Activated CD8-positive, alpha-beta T cell treated with anti-CD3 and anti-CD28 coated beads, Interleukin-2, amount 10 ng/mL, durations not matched to agents 7 days and 5 days (primary cell): ENCODE results near the gene PUS7. TPM values are rescaled to one million over a fixed set of nuclear protein-coding genes. Genes with fewer than 3 reads are reported as not detected.
A peak's percentile ranks its signal among the peaks of the same experiment; 100 is the strongest.
"Not testable (repeated sequence)": the region's sequence is repeated elsewhere in the genome, so short reads cannot be mapped to it uniquely, and the experiment has no call there.

Experiments
- ATAC-seq: fragments of 150-1000 bp; cut with Tn5 transposase; one replicate; pipeline ENCODE4 v1.10.0; 2021; ENCODE audit warnings: moderate library complexity
- CTCF ChIA-PET: fragments of 350-600 bp; sonication (Branson Sonifier 250); formaldehyde crosslinking; loops from one replicate; lab custom pipeline; 2021; ENCODE audit warnings: antibody characterized with exemption; lab: Charles Lee
- POLR2A ChIA-PET: fragments of 350-600 bp; sonication (Branson Sonifier 250); formaldehyde crosslinking; loops from one replicate; lab custom pipeline; 2021; ENCODE audit warnings: antibody characterized with exemption; lab: Charles Lee
- DNase-seq: peaks from one replicate; pipeline ENCODE4 v3.0.0-alpha.2; 2020
- H3K27ac Mint-ChIP-seq: one replicate; pipeline ENCODE4 v1.8.0; 2021; ENCODE audit warnings: mild to moderate bottlenecking, mixed read lengths
- H3K27me3 Mint-ChIP-seq: one replicate; pipeline ENCODE4 v1.8.0; 2021; ENCODE audit warnings: low read depth, mixed read lengths
- H3K36me3 Mint-ChIP-seq: one replicate; pipeline ENCODE4 v1.8.0; 2021; ENCODE audit warnings: low read depth, mixed read lengths
- H3K4me1 Mint-ChIP-seq: one replicate; pipeline ENCODE4 v1.8.0; 2021; ENCODE audit warnings: low read depth, mixed read lengths
- H3K4me3 Mint-ChIP-seq: one replicate; pipeline ENCODE4 v1.8.0; 2021; ENCODE audit warnings: mild to moderate bottlenecking, mixed read lengths
- H3K9me3 Mint-ChIP-seq: one replicate; pipeline ENCODE4 v1.8.0; 2022; ENCODE audit warnings: mixed read lengths; ENCODE audit not compliant: insufficient read depth
- total RNA-seq, 2 experiments: library from RNA; stranded (reverse); gene quantifications; one replicate each; pipeline ENCODE4 v1.2.3, GENCODE V29; 2021

Gene PUS7
- total RNA-seq, 2 experiments from 2014 or later: 12.9 to 15.0 TPM

DNA sequence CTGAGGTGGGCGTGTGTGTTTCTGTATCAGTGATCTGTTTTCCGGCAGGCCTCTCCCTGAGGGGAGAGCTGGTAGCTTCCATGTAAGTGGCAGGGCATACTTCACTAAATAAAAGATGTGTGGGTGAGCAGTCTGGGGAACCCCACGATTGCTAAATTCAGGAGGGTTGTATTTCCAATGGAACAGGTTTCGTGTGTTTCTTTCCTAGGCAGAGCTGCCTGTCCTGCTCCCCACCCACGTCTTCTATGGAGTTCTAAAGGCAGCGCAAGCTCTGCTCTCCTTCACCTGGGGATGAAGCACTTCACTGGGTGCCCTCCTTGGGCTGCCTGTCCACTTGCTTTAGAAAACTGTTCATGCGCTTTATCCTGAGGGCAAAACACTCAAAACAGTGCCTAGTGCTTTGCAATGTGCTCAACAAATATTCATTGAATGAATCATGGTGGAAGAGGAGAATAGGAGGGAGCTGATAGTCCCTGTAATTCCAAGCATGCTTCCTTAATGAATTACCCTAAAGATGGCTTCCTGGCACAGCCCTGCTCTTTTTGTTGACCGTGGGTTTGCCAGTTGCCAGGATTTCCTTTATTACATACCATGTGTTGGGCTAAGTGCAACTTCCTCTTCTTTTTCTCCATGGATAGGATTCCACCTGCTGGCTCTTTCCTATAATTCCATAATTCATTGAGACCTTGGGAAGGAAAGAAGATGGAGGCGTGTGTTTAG is 82.7 kb downstream of the PUS7 start:
- H3K27ac Mint-ChIP-seq: no peak overlapping the region
- H3K4me1 Mint-ChIP-seq: no peaks in the 10 kb centered on the region
- no peaks in the 10 kb centered on the region for H3K27me3 Mint-ChIP-seq
- no peaks in the 10 kb centered on the region for H3K9me3 Mint-ChIP-seq
- CTCF ChIA-PET: interaction anchor here (0.7 to 1.1 kb wide), 2 partner anchors 9 to 15 kb away, joined by 3 read pairs; no protein-coding TSS in a partner anchor
- no peak for DNase-seq
- no peaks in the 10 kb centered on the region for H3K36me3 Mint-ChIP-seq
- POLR2A ChIA-PET: no interaction called here
- no peak for ATAC-seq
- no peak overlapping the region for H3K4me3 Mint-ChIP-seq

DNA sequence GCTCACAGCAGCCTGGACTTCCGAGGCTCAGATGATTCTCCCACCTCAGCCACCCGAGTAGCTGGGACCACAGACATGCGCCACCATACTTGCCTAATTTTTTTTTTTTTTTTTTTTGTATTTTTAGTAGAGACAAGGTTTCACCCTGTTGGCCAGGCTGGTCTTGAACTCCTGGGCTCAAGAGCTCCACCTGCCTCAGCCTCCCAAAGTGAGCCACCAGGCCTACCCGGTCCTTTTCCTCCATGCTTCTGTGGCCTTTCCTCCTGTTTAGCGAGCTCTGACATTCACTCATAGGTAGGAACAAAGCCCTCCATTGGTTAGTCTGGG is 83.3 kb downstream of the PUS7 start:
- H3K27me3 Mint-ChIP-seq: no peaks in the 10 kb centered on the region
- no peak for ATAC-seq
- CTCF ChIA-PET: interaction anchor here (0.7 to 1.1 kb wide), 2 partner anchors 9 to 16 kb away, joined by 3 read pairs; no protein-coding TSS in a partner anchor
- H3K27ac Mint-ChIP-seq: no peak overlapping the region
- no peak overlapping the region for H3K4me3 Mint-ChIP-seq
- no peaks in the 10 kb centered on the region for H3K36me3 Mint-ChIP-seq
- no peak for DNase-seq
- POLR2A ChIA-PET: no interaction called here
- no peaks in the 10 kb centered on the region for H3K9me3 Mint-ChIP-seq
- no peaks in the 10 kb centered on the region for H3K4me1 Mint-ChIP-seq

DNA sequence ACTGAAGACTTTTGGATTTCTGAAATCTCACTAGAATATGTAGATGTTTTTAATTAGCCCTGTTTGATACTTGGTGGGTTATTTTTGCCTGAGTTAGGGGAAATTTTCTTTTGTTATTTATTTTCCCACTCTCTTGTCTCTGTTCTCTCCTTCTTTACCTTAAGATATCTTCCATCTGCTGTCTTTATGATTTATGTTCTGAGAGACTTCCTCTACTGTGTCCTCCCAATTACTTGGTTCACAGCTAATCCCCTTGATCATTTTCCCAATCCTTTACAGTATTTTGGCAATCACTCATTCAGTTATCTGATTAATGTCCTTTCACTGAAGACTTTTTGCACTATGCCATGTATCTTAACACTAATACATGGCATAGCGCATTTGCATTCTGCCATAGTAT is 83.8 kb downstream of the PUS7 start:
- Mint-ChIP-seq H3K9me3 (no peaks in the 10 kb centered on the region), H3K27ac (no peak overlapping the region), H3K36me3 (no peaks in the 10 kb centered on the region), H3K27me3 (no peaks in the 10 kb centered on the region), H3K4me1 (no peaks in the 10 kb centered on the region), H3K4me3 (no peak overlapping the region)
- ATAC-seq (no peak), DNase-seq (no peak)
- POLR2A ChIA-PET: no interaction called here
- CTCF ChIA-PET: interaction anchor here (0.7 kb wide), 1 partner anchor 16 kb away, joined by 3 read pairs; no protein-coding TSS in a partner anchor

- H3K4me1 Mint-ChIP-seq, H3K36me3 Mint-ChIP-seq, ATAC-seq, POLR2A ChIA-PET, H3K27me3 Mint-ChIP-seq, CTCF ChIA-PET, DNase-seq, H3K27ac Mint-ChIP-seq, H3K9me3 Mint-ChIP-seq, H3K4me3 Mint-ChIP-seq: not testable (repeated sequence)
These were observed 84.7 kb downstream of the PUS7 start for GRCh38 chr7:105437356-105437755.

GRCh38 chr7:105429746-105430612 is 92.1 kb downstream of the PUS7 start:
- Mint-ChIP-seq H3K9me3 (no peaks in the 10 kb centered on the region), H3K27ac (no peak overlapping the region), H3K36me3 (no peaks in the 10 kb centered on the region), H3K4me3 (no peak overlapping the region), H3K4me1 (no peaks in the 10 kb centered on the region), H3K27me3 (no peaks in the 10 kb centered on the region)
- ChIA-PET CTCF (interaction anchor here (0.6 to 1.5 kb wide), 17 partner anchors 9 to 449 kb away, joined by 3 to 6 read pairs (median 3); no protein-coding TSS in a partner anchor), POLR2A (no interaction called here)
- ATAC-seq (peak; percentile 64), DNase-seq (peak; percentile 64)

GRCh38 chr7:105426606-105427146 is 95.4 kb downstream of the PUS7 start:
- no peaks in the 10 kb centered on the region for H3K36me3 Mint-ChIP-seq
- no peak for DNase-seq
- H3K4me1 Mint-ChIP-seq: no peaks in the 10 kb centered on the region
- H3K4me3 Mint-ChIP-seq: no peak overlapping the region
- no peak for ATAC-seq
- ChIA-PET CTCF (interaction anchor here (0.6 to 2.9 kb wide), 2 partner anchors 12 to 273 kb away, joined by 3 to 6 read pairs; no protein-coding TSS in a partner anchor), POLR2A (no interaction called here)
- no peak overlapping the region for H3K27ac Mint-ChIP-seq
- no peaks in the 10 kb centered on the region for H3K27me3 Mint-ChIP-seq
- H3K9me3 Mint-ChIP-seq: no peaks in the 10 kb centered on the region

GRCh38 chr7:105423987-105424386 is 98.1 kb downstream of the PUS7 start:
- Mint-ChIP-seq H3K27me3 (no peaks in the 10 kb centered on the region), H3K4me3 (no peak overlapping the region), H3K36me3 (no peaks in the 10 kb centered on the region), H3K4me1 (no peaks in the 10 kb centered on the region), H3K9me3 (no peaks in the 10 kb centered on the region), H3K27ac (no peak overlapping the region)
- POLR2A ChIA-PET: no interaction called here
- CTCF ChIA-PET: no interaction called here
- no peak for DNase-seq
- ATAC-seq: no peak

- no peaks in the 10 kb centered on the region for H3K36me3 Mint-ChIP-seq
- H3K4me3 Mint-ChIP-seq: no peak overlapping the region
- H3K9me3 Mint-ChIP-seq: no peaks in the 10 kb centered on the region
- peaks cover 3% of the 10 kb centered on the region for H3K27me3 Mint-ChIP-seq
- ChIA-PET CTCF (interaction anchor here (1.6 kb wide), 1 partner anchor 14 kb away, joined by 6 read pairs; no protein-coding TSS in a partner anchor), POLR2A (no interaction called here)
- DNase-seq (no peak), ATAC-seq (no peak)
- H3K4me1 Mint-ChIP-seq: no peaks in the 10 kb centered on the region
- H3K27ac Mint-ChIP-seq: no peak overlapping the region
These were observed 108.1 kb downstream of the PUS7 start for GRCh38 chr7:105413887-105414437.

GRCh38 chr7:105410774-105411173 is 111.3 kb downstream of the PUS7 start:
- H3K9me3 Mint-ChIP-seq, H3K4me1 Mint-ChIP-seq, DNase-seq, POLR2A ChIA-PET, H3K36me3 Mint-ChIP-seq, ATAC-seq, CTCF ChIA-PET, H3K27ac Mint-ChIP-seq, H3K27me3 Mint-ChIP-seq, H3K4me3 Mint-ChIP-seq: not testable (repeated sequence)

GRCh38 chr7:105409775-105410174 is 112.3 kb downstream of the PUS7 start:
- H3K4me1 Mint-ChIP-seq, H3K36me3 Mint-ChIP-seq, H3K4me3 Mint-ChIP-seq, H3K27me3 Mint-ChIP-seq, ATAC-seq, POLR2A ChIA-PET, DNase-seq, H3K27ac Mint-ChIP-seq, H3K9me3 Mint-ChIP-seq: not testable (repeated sequence)
- CTCF ChIA-PET: interaction anchor here (1.0 kb wide), 1 partner anchor 20 kb away, joined by 3 read pairs; no protein-coding TSS in a partner anchor

GRCh38 chr7:105408791-105409410 is 113.2 kb downstream of the PUS7 start:
- ChIA-PET CTCF (interaction anchor here (1.0 to 1.4 kb wide), 2 partner anchors 10 to 21 kb away, joined by 3 to 4 read pairs; no protein-coding TSS in a partner anchor), POLR2A (no interaction called here)
- no peak overlapping the region for H3K27ac Mint-ChIP-seq
- no peak overlapping the region for H3K4me3 Mint-ChIP-seq
- H3K27me3 Mint-ChIP-seq: peaks cover 5% of the 10 kb centered on the region
- no peaks in the 10 kb centered on the region for H3K4me1 Mint-ChIP-seq
- no peaks in the 10 kb centered on the region for H3K36me3 Mint-ChIP-seq
- ATAC-seq (no peak), DNase-seq (no peak)
- H3K9me3 Mint-ChIP-seq: no peaks in the 10 kb centered on the region
